GM12801 (cell line): Measurements from ENCODE around the gene IFIT2.

Experiments used
- TF ChIP-seq, protein P1 (sequence below): IDR thresholded peaks from one replicate; pipeline ENCODE4 v1.5.1; 2011; ENCODE audit warnings: control low read depth; ENCODE audit not compliant: insufficient read length; ENCODE audit errors: extremely low read depth

IFIT2 gene

DNA sequence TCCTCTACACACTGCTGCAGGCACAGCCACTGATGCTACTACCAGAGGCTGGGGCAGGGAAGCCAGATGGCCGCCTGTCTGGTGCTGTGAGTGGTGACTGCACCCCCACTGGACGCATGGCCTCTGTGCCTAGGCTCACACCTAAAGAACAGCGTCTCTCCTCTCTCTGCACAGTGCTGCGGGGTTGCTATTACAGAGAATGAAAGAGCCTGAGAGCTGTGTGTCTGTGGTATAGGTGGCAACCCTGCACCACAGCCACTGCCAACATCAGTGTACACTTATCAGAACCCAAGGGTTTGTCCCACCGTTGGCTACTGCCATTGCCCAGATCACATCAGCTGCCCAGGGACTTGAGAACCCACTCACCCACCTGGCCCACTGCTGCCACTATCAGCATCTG, 4.1 kb upstream of the IFIT2 start:
- TF ChIP-seq, protein P1, sequence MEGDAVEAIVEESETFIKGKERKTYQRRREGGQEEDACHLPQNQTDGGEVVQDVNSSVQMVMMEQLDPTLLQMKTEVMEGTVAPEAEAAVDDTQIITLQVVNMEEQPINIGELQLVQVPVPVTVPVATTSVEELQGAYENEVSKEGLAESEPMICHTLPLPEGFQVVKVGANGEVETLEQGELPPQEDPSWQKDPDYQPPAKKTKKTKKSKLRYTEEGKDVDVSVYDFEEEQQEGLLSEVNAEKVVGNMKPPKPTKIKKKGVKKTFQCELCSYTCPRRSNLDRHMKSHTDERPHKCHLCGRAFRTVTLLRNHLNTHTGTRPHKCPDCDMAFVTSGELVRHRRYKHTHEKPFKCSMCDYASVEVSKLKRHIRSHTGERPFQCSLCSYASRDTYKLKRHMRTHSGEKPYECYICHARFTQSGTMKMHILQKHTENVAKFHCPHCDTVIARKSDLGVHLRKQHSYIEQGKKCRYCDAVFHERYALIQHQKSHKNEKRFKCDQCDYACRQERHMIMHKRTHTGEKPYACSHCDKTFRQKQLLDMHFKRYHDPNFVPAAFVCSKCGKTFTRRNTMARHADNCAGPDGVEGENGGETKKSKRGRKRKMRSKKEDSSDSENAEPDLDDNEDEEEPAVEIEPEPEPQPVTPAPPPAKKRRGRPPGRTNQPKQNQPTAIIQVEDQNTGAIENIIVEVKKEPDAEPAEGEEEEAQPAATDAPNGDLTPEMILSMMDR: no peak

DNA sequence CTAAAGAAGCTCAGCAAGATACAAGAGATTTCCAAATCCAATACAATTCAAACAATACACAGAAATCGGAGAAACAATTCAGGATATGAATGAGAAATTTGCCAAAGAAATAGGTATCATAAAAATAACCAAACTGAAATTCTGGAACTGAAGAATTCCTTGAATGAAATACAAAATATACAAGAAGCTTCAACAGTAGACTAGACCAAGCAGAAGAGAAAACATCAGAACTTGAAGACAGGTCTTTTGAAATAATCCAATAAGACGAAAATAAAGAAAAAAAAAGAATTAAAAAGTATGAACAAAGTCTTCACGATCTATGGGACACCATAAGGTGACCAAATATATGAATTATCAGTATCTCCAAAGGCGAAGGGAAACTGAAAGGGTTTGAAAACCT, 2.8 kb upstream of the IFIT2 start:
- TF ChIP-seq, protein P1: no peak

DNA sequence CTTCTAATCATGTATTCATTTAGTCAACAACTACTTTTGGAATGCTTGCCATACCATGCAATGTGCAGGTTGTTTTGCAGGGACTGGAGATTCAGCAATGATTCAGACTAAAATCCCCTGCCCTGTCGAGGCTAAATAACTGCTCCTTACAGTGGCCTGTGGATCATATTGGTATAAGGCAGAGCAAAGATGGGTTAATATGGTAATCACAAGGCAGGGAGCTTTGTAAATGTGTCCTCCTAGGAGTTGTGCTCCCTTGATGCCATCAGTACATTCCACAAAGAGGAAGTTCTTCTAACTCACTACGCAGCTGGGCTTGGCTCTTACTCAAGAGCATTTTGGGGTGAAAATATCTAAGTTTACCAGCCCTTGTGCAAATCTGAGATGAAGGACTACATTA, 614 bp upstream of the IFIT2 start:
- TF ChIP-seq, protein P1: no peak

DNA sequence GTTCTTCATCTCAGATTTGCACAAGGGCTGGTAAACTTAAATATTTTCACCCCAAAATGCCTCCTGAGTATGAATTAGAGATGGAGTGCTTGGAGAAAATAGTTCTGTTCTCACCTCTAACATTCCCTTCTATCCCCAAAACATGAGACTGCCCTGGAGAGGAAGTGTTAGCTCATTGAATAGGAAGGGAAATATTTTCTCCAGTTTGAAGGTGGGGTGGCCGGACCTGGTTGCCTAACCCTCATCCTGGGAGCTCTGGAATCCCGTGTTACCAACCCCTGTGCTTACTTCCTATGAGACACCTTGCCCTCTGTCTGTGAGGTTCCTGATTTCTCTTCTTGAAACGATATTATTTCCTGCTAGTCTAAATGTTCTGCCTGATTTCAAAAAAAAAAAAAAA, 779 bp downstream of the IFIT2 start:
- TF ChIP-seq, protein P1: no peak

DNA sequence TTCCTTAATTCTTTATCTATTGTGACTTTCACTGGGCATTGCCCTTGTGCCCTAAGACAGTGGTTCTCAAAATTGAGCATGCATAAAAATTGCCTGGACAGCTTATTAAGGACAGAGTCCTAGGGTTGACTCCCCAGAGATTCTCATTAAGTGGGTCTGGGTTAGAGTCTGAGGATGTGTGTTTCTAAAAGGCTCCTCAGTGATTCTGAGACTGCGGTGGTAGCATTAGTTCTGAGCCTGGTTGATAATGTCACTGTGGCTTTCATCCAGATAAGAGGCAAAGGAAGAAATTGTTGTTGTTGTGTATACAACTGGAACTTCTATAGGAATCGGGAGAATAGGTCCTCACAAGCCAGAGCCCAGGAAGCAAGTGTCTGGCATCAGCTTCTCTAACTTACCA, 1.3 kb downstream of the IFIT2 start:
- TF ChIP-seq, protein P1: no peak

DNA sequence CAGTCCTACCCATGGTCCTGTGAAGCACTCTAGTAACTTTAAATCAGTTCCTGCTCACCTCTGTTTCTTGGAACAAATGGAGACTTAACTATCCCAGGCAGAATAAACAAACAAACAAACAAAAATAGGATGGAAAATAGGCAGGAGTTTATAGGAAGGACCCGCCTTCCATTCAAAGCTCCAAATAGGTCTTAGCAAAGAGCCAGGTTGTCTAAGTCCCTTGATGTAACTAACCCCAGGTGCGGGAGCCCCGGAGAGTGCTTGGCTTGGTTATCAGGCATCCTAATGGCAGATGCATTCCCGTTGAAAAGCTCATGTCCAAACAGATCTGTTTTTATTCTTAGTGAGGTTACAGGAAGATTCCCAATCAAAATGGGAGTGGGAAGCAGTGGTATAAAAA, 2.2 kb downstream of the IFIT2 start:
- TF ChIP-seq, protein P1: no peak

DNA sequence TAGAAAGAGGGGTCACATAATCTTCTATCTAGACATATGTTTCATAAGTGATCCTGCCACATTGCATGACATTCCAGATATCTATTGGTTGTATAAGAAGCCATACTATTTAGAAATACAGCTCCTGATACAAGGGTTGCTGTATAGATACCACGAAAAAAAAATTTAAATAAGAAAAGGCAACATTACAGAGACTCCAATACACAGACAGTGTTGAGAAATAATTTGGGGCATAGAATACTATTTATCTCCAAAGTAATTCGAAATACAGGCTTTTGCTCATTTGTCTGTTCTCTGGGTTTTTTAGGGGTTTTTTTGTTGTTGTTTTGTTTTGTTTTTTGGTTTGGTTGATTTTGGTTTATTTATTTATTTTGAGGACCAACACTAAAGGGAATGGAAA, 2.6 kb downstream of the IFIT2 start:
- TF ChIP-seq, protein P1: no peak

DNA sequence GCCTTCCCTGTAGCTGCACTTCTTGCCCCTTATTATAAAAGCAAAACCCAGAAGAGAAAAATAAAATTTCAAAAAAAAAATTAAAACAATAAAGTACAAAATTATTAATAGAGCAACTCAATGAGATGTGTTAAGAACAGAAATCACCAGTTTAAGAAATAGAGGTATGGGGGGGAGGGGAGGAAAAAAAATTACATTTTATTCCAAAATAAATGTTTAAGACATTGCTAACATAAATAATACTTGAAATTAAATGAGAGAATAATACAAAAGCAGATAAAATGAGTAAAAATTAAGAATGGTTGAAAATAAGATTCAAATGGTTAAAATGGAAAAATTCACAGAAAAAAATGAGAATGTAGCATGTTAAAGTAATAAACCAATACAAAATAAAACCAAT, 3.1 kb downstream of the IFIT2 start:
- TF ChIP-seq, protein P1: no peak
